GM21447 (cell line): ENCODE results near the gene NT5DC2.

Source experiments
- ATAC-seq: cut with Tn5 transposase; IDR thresholded peaks from one replicate; pipeline ENCODE4 v1.9.1; 2021; ENCODE audit not compliant: unreplicated experiment

NT5DC2 gene

GRCh38 chr3:52512727-52513126, 20.9 kb downstream of the NT5DC2 start:
- no peak for ATAC-seq

- no peak for ATAC-seq
Observed at GRCh38 chr3:52512105-52512504, 21.6 kb downstream of the NT5DC2 start.

GRCh38 chr3:52511509-52511908, 22.1 kb downstream of the NT5DC2 start:
- ATAC-seq = no peak

- no peak for ATAC-seq
Observed at GRCh38 chr3:52509753-52510328, 23.8 kb downstream of the NT5DC2 start.

GRCh38 chr3:52507359-52507758, 26.3 kb downstream of the NT5DC2 start:
- ATAC-seq = no peak

GRCh38 chr3:52506266-52506966, 27.2 kb downstream of the NT5DC2 start:
- no peak for ATAC-seq

GRCh38 chr3:52504977-52505376, 28.7 kb downstream of the NT5DC2 start:
- no peak for ATAC-seq

- no peak for ATAC-seq
Observed at GRCh38 chr3:52503788-52504424, 29.8 kb downstream of the NT5DC2 start.

- ATAC-seq = no peak
Observed at GRCh38 chr3:52502808-52503350, 30.8 kb downstream of the NT5DC2 start.

GRCh38 chr3:52502001-52502400, 31.7 kb downstream of the NT5DC2 start:
- no peak for ATAC-seq

GRCh38 chr3:52501046-52501445, 32.6 kb downstream of the NT5DC2 start:
- ATAC-seq = no peak

GRCh38 chr3:52498137-52499054, 35.3 kb downstream of the NT5DC2 start:
- no peak for ATAC-seq

GRCh38 chr3:52495777-52496602, 37.7 kb downstream of the NT5DC2 start:
- no peak for ATAC-seq

GRCh38 chr3:52494886-52495495, 38.7 kb downstream of the NT5DC2 start, which contains the start of gene STAB1:
Gene STAB1, plus strand, starts transcription at chr3:52495338. Its CDS starts 76 bp downstream, at chr3:52495414.
- no peak for ATAC-seq

GRCh38 chr3:52494445-52494844, 39.2 kb downstream of the NT5DC2 start:
- no peak for ATAC-seq

GRCh38 chr3:52493232-52494017, 40.2 kb downstream of the NT5DC2 start:
- ATAC-seq = no peak

GRCh38 chr3:52492059-52492458, 41.6 kb downstream of the NT5DC2 start:
- no peak for ATAC-seq

- no peak for ATAC-seq
Observed at GRCh38 chr3:52490939-52491526, 42.6 kb downstream of the NT5DC2 start.
